HG03139 (cell line): ENCODE results near the gene TM4SF4.

Experiments
- ATAC-seq: cut with Tn5 transposase; IDR thresholded peaks from one replicate; pipeline ENCODE4 v1.9.1; 2021; ENCODE audit not compliant: unreplicated experiment

Gene TM4SF4

DNA sequence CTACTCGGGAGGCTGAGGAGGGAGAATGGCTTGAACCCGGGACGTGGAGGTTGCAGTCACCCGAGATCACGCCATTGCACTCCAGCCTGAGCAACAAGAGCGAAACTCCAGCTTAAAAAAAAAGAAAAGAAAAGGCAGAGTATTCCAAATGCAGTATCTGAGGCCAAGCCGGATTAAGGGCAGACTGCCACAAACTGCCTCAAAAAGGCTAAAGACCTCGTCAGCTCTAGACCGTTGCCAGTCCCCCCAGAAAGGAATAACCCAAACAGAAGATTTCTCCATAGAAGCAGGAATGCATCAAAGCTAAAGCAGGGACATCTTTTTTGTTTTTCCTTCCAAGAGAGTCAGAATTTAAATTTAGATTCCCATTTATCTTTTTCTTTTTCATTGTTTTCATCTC lies 72.9 kb downstream of the TM4SF4 start:
- ATAC-seq: no peak

DNA sequence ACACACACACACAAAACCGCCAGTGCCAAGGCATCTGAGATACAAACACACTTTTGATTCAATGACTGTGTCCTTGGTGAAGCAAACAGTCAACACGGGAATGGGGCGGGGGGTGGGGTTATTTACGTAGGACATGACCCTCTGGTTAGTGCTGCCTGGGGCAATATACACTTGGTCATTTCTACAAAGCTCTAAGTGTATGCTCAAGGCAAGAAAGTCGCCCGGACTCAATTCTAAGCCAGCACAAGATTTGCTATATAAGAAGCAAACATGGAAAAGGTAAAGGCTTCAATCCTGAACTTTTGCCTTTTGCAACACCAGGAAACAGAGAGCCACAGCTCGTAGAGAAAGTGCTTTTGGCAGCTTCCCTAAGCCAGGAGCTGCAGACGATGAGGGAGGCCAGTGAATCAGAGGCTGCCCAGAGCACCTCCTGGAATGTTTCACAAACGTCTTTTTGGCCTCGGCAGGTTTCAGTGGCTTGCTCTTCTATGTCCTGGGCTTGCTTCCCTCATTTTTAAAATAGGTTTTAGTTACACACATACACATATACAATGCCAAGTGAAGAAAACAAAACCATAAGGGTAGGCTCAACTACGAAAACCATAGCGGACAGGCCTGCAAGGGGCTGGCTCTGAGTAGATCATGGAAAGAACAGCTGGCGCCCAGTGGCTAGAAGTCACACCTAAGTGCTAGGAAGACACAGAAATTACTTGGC lies 73.6 kb downstream of the TM4SF4 start:
- no peak for ATAC-seq

DNA sequence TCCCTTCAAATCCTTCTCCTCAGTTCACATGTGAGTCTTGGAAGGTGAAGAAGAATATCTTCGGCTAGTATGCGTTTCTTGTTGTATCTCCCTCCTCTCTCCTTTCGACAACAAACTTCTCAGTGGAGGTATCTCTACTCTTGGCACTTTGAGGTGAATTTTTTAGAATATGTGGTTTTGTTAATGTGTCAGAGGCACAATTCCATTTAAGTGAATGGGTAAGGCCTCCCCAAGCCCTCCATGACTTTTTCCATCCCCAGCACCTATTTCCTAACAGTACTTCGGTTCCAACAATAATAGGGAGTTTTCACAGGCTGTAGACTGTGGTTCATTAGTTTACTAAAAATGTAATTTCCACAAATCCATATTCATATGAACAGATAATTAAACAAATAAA lies 74.2 kb downstream of the TM4SF4 start:
- ATAC-seq: no peak

DNA sequence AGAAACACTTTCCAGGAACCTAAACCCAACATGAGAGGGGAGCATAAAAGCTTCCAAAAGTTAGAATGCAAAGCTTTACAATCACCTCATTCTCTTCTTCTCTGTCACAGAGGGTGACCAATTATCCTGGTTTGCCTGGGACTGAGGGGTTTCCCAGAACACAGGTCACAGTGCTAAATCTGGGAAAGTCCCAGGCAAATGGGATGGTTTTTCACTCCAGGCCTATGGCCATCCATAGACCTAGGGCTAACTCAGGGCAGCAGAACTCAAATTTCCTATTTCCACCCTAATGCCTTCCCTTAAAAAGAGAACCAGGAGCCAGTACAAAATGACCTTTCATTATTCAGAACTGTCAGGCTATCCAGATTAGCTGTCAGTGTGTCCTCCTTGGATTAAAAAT lies 77.0 kb downstream of the TM4SF4 start:
- ATAC-seq: no peak

DNA sequence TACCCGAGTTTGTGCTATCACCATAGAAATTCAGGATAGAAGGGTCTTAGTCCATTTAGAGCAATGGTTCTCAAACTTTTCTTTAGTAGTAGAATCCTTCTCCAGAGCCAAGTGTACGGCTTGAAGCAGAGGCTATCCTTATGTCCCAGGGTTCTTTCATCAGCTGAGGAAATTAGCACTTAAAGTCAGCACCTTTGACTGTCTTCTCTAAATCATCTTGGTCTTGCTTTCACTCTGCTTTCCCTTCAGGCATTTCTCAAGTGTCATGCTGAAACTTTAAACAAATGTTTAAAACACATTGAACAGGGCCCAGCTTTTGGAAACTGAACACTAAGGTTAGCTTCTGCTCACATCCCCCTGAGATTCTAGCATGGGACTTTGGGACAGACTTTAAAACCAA lies 78.2 kb downstream of the TM4SF4 start:
- no peak for ATAC-seq
